Stimulated activated naive B cell treated with anti-CD40 and anti-IgM and Interleukin-4, amounts not matched to agents 10 μg/mL and 1 μg/mL and 100 μg/mL, for 72 hours (primary cell): ENCODE measurements around the gene JPH3.

Experiments used
- ATAC-seq, 2 donors: fragments of 150-1000 bp; cut with Tn5 transposase; replicated peaks; 2 replicates each; pipeline ENCODE4 v1.10.0; 2021; ENCODE audit warnings: moderate library complexity in 1 of 2
- DNase-seq: peaks from one replicate; pipeline ENCODE4 v3.0.0; 2021
- H3K27ac Mint-ChIP-seq: one replicate; pipeline ENCODE4 v1.8.0; 2022; ENCODE audit warnings: mild to moderate bottlenecking, mixed read lengths
- H3K27me3 Mint-ChIP-seq, 2 donors: one replicate each; pipeline ENCODE4 v1.8.0; 2022; ENCODE audit warnings: mixed read lengths in 2 of 2
- H3K36me3 Mint-ChIP-seq, 2 donors: one replicate each; pipeline ENCODE4 v1.8.0; 2022; ENCODE audit warnings: mixed read lengths in 2 of 2, mild to moderate bottlenecking in 1 of 2
- H3K4me1 Mint-ChIP-seq, 2 donors: one replicate each; pipeline ENCODE4 v1.8.0; 2022; ENCODE audit warnings: mixed read lengths in 2 of 2, mild to moderate bottlenecking in 1 of 2
- H3K4me3 Mint-ChIP-seq, 2 donors: one replicate each; pipeline ENCODE4 v1.8.0; 2022; ENCODE audit warnings: mild to moderate bottlenecking in 2 of 2, mixed read lengths in 2 of 2, moderate library complexity in 1 of 2
- H3K9me3 Mint-ChIP-seq, 2 donors: one replicate each; pipeline ENCODE4 v1.8.0; 2022; ENCODE audit warnings: mixed read lengths in 2 of 2, mild to moderate bottlenecking in 1 of 2

JPH3 gene

DNA sequence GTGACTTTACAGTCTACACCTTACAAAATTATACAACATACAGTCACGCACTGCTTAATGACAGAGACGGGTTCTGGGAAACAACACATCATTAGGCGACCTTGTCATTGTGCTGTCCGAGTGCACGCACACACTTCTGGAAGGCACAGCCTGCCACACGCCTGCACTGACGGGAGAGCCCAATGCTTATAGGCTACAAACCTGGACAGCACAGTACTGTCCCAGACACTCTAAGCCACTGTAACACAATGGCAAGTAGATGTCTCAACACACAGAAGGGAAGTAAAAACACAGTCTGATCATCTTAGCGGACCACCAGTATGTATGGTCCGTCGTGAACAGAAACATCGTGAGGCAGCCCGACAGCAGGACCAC, 133.7 kb downstream of the JPH3 start:
- H3K27me3 Mint-ChIP-seq = no peaks in the 10 kb centered on the region

DNA sequence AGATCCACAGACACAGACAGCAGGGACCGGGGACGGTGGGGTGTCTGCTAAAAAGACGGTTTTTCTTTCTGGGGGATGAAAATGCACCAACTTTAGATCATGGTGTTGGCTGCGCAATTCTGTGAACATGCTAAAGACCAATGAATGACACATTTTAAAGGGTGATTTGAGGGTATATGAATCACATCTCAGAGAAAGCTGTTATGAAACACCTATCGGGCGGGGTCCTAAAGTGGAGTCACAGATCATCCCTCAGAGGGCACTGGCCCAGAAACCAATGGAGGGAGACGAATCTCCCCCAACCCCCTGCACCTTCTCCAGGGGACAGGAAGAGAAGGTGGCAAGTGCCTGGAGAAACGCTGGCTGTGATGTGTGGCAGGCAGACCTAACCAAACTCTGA, 137.5 kb downstream of the JPH3 start:
- H3K4me1 Mint-ChIP-seq = peaks cover 0 to 10% of the 10 kb centered on the region in 2 donors
- no peak overlapping the region for H3K27ac Mint-ChIP-seq
- H3K9me3 Mint-ChIP-seq = no peaks in the 10 kb centered on the region
- no peak for DNase-seq
- no peak for ATAC-seq
- H3K4me3 Mint-ChIP-seq = no peak overlapping the region
- peaks cover 27 to 33% of the 10 kb centered on the region in 2 donors for H3K36me3 Mint-ChIP-seq
- no peaks in the 10 kb centered on the region for H3K27me3 Mint-ChIP-seq

More for the DNA sequence above, 133.7 kb downstream of the JPH3 start:
- no peak for DNase-seq
- Mint-ChIP-seq H3K4me1 (peaks cover 4 to 8% of the 10 kb centered on the region in 2 donors), H3K4me3 (no peak overlapping the region), H3K36me3 (peaks cover 36% of the 10 kb centered on the region in 2 donors), H3K27ac (no peak overlapping the region), H3K9me3 (no peaks in the 10 kb centered on the region)
- no peak for ATAC-seq

DNA sequence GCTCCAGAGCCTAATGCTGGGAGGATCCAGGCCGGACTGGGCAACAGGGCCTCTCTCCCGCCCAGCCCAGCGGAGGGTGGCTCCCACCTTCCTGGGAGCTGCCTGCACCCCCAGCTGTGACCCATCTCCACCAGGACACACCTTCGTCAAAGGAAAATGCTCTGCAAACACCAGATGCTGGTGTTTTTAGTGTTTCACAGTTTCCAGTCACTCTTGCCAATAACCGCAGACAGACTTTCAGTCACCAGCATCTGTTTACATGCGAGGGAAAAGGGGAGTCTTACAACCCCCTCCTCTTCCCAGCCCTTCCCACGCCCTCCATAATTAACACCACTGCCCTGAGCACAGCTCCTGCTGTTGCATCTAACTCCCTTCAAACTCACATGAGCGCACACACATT, 138.1 kb downstream of the JPH3 start:
- Mint-ChIP-seq H3K9me3 (no peaks in the 10 kb centered on the region), H3K36me3 (peaks cover 32 to 34% of the 10 kb centered on the region in 2 donors), H3K27me3 (no peaks in the 10 kb centered on the region), H3K4me3 (no peak overlapping the region), H3K4me1 (peaks cover 0 to 10% of the 10 kb centered on the region in 2 donors), H3K27ac (no peak overlapping the region)
- DNase-seq (no peak), ATAC-seq (no peak)

DNA sequence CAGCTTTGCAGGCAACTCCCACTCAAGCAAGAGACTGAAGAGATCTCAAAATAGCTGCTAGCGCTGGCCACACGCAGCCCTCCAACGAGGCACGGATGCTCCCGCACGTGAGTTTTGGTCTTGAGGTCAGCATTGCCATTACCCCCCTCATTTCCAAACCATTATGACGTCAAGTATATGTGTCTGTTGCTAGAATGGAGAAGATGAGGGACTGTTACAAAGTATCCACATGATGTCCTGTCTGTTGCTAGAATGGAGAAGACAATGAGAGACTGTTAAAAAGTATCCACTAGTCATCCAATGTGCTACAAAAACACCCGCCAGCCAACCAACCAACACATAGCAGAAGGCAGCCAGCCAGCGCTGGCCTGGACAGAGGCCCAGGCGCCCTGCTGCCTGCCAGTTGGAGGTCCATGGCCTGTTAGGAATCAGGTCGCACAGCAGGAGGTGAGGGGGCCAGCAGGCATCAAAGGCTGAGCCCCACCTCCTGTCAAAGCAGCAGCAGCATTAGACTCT, 138.7 kb downstream of the JPH3 start:
- H3K27me3 Mint-ChIP-seq = no peaks in the 10 kb centered on the region
- no peak overlapping the region for H3K27ac Mint-ChIP-seq
- no peak for ATAC-seq
- no peak overlapping the region for H3K4me3 Mint-ChIP-seq
- no peaks in the 10 kb centered on the region for H3K9me3 Mint-ChIP-seq
- peaks cover 0 to 10% of the 10 kb centered on the region in 2 donors for H3K4me1 Mint-ChIP-seq
- H3K36me3 Mint-ChIP-seq = peaks cover 30 to 36% of the 10 kb centered on the region in 2 donors
- DNase-seq = no peak

DNA sequence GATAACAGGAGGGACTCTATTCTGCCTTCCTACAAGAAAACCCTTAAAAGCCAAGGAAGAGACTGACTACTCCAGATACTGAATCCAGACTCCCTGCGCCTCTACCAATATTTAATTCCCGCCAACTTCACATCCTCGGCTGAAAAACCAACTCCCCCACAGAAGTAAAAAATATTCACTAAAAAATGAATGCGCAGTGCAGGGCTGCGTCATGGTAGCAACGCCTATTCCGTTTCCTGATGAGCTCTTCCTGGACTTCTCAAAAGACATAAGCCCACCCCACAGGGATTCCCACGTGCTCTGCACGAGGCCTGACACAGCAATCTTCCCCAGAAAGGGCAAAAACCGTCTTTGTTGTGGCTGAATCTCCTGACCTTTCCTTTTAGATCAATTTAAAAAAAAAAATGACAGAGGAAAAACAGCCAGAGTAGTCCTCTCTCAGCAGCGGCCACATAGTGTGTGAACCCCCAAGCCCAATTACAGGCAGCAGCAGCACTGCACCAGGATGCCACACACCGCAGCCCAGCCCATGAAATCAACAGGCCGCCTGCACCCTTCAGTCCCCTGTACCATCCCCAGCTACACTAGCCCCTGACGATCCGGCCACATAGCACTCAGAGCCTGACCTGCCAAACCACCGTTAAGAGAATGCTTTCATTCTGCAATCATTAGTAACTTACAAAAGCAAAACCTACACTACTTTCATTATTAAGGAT, 139.6 kb downstream of the JPH3 start:
- Mint-ChIP-seq H3K36me3 (peaks cover 30 to 37% of the 10 kb centered on the region in 2 donors), H3K4me3 (no peak overlapping the region), H3K9me3 (no peaks in the 10 kb centered on the region), H3K27ac (no peak overlapping the region), H3K27me3 (no peaks in the 10 kb centered on the region), H3K4me1 (peaks cover 0 to 10% of the 10 kb centered on the region in 2 donors)
- DNase-seq (no peak), ATAC-seq (no peak)

DNA sequence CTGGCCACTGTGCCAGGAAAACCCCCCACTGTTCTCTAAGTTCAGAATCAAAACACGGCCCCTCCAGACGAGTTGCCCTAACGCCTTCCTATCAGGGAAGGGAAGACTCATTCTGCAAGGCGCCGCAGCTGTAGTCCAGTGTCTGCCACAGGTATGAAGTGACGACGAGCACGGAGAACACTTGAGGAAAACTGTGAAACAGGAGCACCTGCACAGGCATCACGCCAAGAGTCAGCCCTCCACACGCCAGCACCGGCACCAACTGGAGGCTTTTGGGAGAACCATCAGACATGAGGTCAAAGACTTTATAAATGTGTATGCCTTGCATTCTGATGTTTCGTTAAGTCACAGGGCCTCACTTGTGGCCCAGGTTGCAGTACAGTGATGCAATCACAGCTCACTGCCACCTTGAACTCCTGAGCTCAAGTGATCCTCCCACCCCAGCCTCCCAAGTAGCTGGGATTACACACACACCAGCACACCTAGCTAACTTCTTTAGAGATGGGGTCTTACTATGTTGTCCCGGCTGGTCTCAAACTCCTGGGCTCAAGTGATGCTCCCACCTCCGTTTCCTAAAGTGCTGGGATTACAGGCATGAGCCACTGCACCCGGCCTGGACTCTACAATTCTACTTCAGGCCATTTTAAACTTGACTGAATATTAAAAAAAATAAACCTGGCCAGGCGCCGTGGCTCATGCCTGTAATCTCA, 140.6 kb downstream of the JPH3 start:
- Mint-ChIP-seq H3K9me3 (no peaks in the 10 kb centered on the region), H3K36me3 (peaks cover 33 to 38% of the 10 kb centered on the region in 2 donors), H3K4me1 (peaks cover 0 to 10% of the 10 kb centered on the region in 2 donors), H3K27ac (no peak overlapping the region), H3K27me3 (no peaks in the 10 kb centered on the region), H3K4me3 (no peak overlapping the region)
- no peak for ATAC-seq
- no peak for DNase-seq

DNA sequence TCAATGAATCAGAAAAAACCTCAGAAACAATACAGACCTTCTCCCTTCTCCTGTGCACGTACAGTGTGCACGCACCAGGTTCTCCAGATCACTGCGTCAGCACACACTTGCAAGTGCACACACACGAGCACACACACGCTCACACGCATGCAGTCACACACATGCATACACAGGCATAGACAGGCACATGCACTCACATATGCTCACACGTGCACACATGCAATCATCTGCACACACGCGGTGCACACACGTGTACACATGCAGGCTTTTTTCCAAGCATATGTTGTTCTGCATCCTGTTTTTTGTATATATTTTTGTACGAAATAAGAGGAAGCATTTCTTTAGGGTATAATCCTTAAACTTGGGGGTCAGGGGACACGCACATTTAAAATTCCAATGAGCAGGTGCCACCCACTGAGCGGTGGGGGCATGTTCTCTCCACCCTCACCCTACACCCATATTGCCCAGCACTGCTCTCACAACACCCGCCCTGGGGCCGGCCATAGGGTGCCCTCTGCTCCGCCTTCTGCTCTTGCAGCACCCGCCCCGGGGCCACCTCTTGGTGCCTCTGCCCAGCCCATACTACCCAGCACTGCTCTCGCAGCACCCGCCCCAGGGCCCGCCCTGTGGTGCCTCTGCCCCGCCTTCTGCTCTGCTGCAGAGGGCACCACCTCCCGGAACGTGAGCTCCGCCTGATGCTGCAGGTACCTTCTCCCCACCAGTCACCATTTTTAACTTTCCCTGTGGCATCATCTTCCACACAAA, 142.6 kb downstream of the JPH3 start:
- no peak for ATAC-seq
- H3K36me3 Mint-ChIP-seq = peaks cover 42 to 53% of the 10 kb centered on the region in 2 donors

DNA sequence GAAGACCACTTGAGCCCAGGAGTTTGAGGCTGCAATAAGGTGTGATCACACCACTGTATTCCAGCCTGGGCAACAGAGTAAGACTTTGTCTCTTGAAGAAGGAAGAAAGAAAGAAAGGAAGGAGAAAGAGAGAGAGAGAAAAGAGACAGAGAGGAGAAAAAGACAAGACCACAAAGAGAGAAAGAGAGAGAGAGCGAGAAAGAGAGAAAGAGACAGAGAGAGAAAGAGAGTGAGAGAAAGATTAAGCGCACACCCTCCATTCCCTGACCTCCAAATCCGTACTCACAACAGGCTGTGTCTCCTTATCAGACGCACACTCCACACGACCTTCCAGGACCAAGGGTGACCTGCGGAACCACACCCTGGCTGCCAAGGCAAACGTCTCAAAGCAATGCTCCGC, 143.9 kb downstream of the JPH3 start:
- Mint-ChIP-seq H3K36me3 (peaks cover 47 to 56% of the 10 kb centered on the region in 2 donors), H3K4me3 (no peak overlapping the region), H3K27me3 (no peaks in the 10 kb centered on the region), H3K9me3 (no peaks in the 10 kb centered on the region), H3K27ac (peak overlapping the region; percentile 1), H3K4me1 (peaks cover 0 to 11% of the 10 kb centered on the region in 2 donors)
- DNase-seq (no peak), ATAC-seq (no peak)

More for the DNA sequence above, 142.6 kb downstream of the JPH3 start:
- H3K9me3 Mint-ChIP-seq = no peaks in the 10 kb centered on the region
- DNase-seq = no peak
- no peaks in the 10 kb centered on the region for H3K27me3 Mint-ChIP-seq
- no peak overlapping the region for H3K4me3 Mint-ChIP-seq
- peaks cover 0 to 10% of the 10 kb centered on the region in 2 donors for H3K4me1 Mint-ChIP-seq
- peak overlapping the region; percentile 75 for H3K27ac Mint-ChIP-seq
